SK-N-SH treated with all-trans-retinoic acid at 6 μM for 48 hours (cell line): ENCODE measurements around the gene ADGRL2.

Source experiments
- ATAC-seq: fragments of 200-7000 bp; cut with Tn5 transposase; 3 replicates; pipeline ENCODE4 v1.9.1; 2020; ENCODE audit warnings: mild to moderate bottlenecking, moderate library complexity
- ARNTL ChIP-seq: fragments of 450-650 bp; formaldehyde crosslinking; IDR thresholded peaks from 2 replicates; pipeline ENCODE4 v1.5.0; 2020; ENCODE audit warnings: low read depth, mild to moderate bottlenecking, moderate library complexity, borderline replicate concordance
- BACH2 ChIP-seq: fragments of 250-450 bp; sonication (Bioruptor Pico); IDR thresholded peaks from 2 replicates; pipeline ENCODE4 v1.9.0; 2021; ENCODE audit warnings: mild to moderate bottlenecking, borderline replicate concordance
- CSDC2 ChIP-seq: fragments of 250-450 bp; sonication (Bioruptor Pico); IDR thresholded peaks from 2 replicates; pipeline ENCODE4 v1.5.0; 2020; ENCODE audit warnings: mild to moderate bottlenecking, moderate library complexity
- ESRRG ChIP-seq: fragments of 250-450 bp; sonication (Bioruptor Pico); IDR thresholded peaks from 2 replicates; pipeline ENCODE4 v1.6.1; 2021; ENCODE audit warnings: mild to moderate bottlenecking
- GLIS3 ChIP-seq: fragments of 250-450 bp; sonication (Bioruptor Pico); IDR thresholded peaks from 2 replicates; pipeline ENCODE4 v1.5.0; 2020; ENCODE audit warnings: mild to moderate bottlenecking, moderate library complexity
- ISL1 ChIP-seq: fragments of 250-450 bp; sonication (Bioruptor Pico); IDR thresholded peaks from 2 replicates; pipeline ENCODE4 v2.1.2; 2022; ENCODE audit warnings: mild to moderate bottlenecking, moderate library complexity
- OSR1 ChIP-seq: fragments of 250-450 bp; sonication (Bioruptor Pico); IDR thresholded peaks from 2 replicates; pipeline ENCODE4 v1.8.0; 2022; ENCODE audit warnings: moderate library complexity, mild to moderate bottlenecking, inconsistent platforms
- PPARA ChIP-seq: fragments of 250-450 bp; sonication (Bioruptor Pico); IDR thresholded peaks from 2 replicates; pipeline ENCODE4 v1.5.0; 2020; ENCODE audit warnings: mild to moderate bottlenecking, borderline replicate concordance
- RARB ChIP-seq: fragments of 250-450 bp; sonication (Bioruptor Pico); IDR thresholded peaks from 2 replicates; pipeline ENCODE4 v1.8.0; 2021; ENCODE audit warnings: mild to moderate bottlenecking, moderate library complexity
- SNAI2 ChIP-seq: fragments of 250-450 bp; sonication (Bioruptor Pico); IDR thresholded peaks from 2 replicates; pipeline ENCODE4 v1.5.0; 2020; ENCODE audit warnings: mild to moderate bottlenecking, moderate library complexity
- TCF4 ChIP-seq: fragments of 250-450 bp; sonication (Bioruptor Pico); IDR thresholded peaks from 2 replicates; pipeline ENCODE4 v1.8.0; 2021; ENCODE audit warnings: mild to moderate bottlenecking, moderate library complexity, borderline replicate concordance
- TOX ChIP-seq: fragments of 250-450 bp; sonication (Bioruptor Pico); IDR thresholded peaks from 2 replicates; pipeline ENCODE4 v1.8.0; 2021; ENCODE audit warnings: mild to moderate bottlenecking, moderate library complexity, borderline replicate concordance
- ZC3H10 ChIP-seq: fragments of 250-450 bp; sonication (Bioruptor Pico); IDR thresholded peaks from 2 replicates; pipeline ENCODE4 v1.5.1; 2021; ENCODE audit warnings: mild to moderate bottlenecking, moderate library complexity
- ZFP3 ChIP-seq: fragments of 250-450 bp; sonication (Bioruptor Pico); IDR thresholded peaks from 2 replicates; pipeline ENCODE4 v1.5.0; 2020; ENCODE audit warnings: mild to moderate bottlenecking, moderate library complexity
- ZFP30 ChIP-seq: fragments of 450-650 bp; formaldehyde crosslinking; IDR thresholded peaks from 2 replicates; pipeline ENCODE4 v1.5.0; 2022; ENCODE audit warnings: mild to moderate bottlenecking, moderate library complexity
- ZNF565 ChIP-seq: fragments of 450-650 bp; formaldehyde crosslinking; conservative IDR thresholded peaks from 2 replicates; pipeline ENCODE4 v1.5.0; 2020; ENCODE audit warnings: low read depth, mild to moderate bottlenecking, moderate library complexity
- ZNF70 ChIP-seq: fragments of 450-650 bp; formaldehyde crosslinking; IDR thresholded peaks from 2 replicates; pipeline ENCODE4 v1.5.0; 2020; ENCODE audit warnings: mild to moderate bottlenecking, moderate library complexity
- ZNF8 ChIP-seq: fragments of 450-650 bp; formaldehyde crosslinking; IDR thresholded peaks from 2 replicates; pipeline ENCODE4 v1.5.0; 2020; ENCODE audit warnings: mild to moderate bottlenecking, moderate library complexity
- TF ChIP-seq, protein P1 (sequence below): fragments of 250-450 bp; sonication (Bioruptor Pico); IDR thresholded peaks from 2 replicates; pipeline ENCODE4 v1.5.1; 2020; ENCODE audit warnings: low read depth, mild to moderate bottlenecking, moderate library complexity
- TF ChIP-seq, protein P2 (sequence below): fragments of 250-450 bp; sonication (Bioruptor Pico); IDR thresholded peaks from 2 replicates; pipeline ENCODE4 v1.8.0; 2021; ENCODE audit warnings: low read depth, mild to moderate bottlenecking, moderate library complexity, borderline replicate concordance
- TF ChIP-seq, protein P3 (sequence below): fragments of 250-450 bp; sonication (Bioruptor Pico); IDR thresholded peaks from 2 replicates; pipeline ENCODE4 v1.5.0; 2020; ENCODE audit warnings: mild to moderate bottlenecking, moderate library complexity
- TF ChIP-seq, protein P4 (sequence below): fragments of 250-450 bp; sonication (Bioruptor Pico); IDR thresholded peaks from 2 replicates; pipeline ENCODE4 v1.8.0; 2020; ENCODE audit warnings: mild to moderate bottlenecking, moderate library complexity, borderline replicate concordance

ADGRL2 gene

DNA sequence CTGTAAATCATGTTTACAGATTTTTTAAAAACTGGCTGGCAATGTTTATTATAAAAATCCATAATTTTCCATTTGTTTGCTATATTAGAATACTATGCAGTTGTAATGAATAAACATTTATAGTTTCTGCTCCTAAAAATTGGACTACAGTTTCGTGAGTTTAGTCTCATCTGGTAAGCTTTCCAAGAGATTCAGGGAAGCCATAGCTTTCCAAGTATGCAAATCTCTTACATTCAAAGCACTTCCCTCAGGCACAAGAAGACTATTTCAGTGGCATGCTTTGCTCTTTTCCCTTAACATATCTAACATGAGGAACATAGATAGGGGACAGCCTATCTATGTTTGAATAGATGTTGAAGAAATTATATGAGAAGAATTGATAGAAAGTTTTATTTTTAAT is 77.2 kb downstream of the ADGRL2 start:
- no peak for TF ChIP-seq TCF4 (CRISPR knock-in tag)
- TF ChIP-seq ISL1 = no peak
- no peak for TF ChIP-seq GLIS3
- no peak for TF ChIP-seq BACH2 (CRISPR knock-in tag)
- TF ChIP-seq ZFP3 (CRISPR knock-in tag) = no peak
- TF ChIP-seq ZFP30 (CRISPR knock-in tag) = no peak
- no peak for TF ChIP-seq TOX (CRISPR knock-in tag)
- TF ChIP-seq ARNTL (CRISPR knock-in tag) = no peak
- TF ChIP-seq ZNF565 = no peak
- no peak for TF ChIP-seq OSR1
- TF ChIP-seq, protein P1, sequence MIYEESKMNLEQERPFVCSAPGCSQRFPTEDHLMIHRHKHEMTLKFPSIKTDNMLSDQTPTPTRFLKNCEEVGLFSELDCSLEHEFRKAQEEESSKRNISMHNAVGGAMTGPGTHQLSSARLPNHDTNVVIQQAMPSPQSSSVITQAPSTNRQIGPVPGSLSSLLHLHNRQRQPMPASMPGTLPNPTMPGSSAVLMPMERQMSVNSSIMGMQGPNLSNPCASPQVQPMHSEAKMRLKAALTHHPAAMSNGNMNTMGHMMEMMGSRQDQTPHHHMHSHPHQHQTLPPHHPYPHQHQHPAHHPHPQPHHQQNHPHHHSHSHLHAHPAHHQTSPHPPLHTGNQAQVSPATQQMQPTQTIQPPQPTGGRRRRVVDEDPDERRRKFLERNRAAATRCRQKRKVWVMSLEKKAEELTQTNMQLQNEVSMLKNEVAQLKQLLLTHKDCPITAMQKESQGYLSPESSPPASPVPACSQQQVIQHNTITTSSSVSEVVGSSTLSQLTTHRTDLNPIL = no peak
- no peak for TF ChIP-seq ZNF8 (CRISPR knock-in tag)
- TF ChIP-seq, protein P2, sequence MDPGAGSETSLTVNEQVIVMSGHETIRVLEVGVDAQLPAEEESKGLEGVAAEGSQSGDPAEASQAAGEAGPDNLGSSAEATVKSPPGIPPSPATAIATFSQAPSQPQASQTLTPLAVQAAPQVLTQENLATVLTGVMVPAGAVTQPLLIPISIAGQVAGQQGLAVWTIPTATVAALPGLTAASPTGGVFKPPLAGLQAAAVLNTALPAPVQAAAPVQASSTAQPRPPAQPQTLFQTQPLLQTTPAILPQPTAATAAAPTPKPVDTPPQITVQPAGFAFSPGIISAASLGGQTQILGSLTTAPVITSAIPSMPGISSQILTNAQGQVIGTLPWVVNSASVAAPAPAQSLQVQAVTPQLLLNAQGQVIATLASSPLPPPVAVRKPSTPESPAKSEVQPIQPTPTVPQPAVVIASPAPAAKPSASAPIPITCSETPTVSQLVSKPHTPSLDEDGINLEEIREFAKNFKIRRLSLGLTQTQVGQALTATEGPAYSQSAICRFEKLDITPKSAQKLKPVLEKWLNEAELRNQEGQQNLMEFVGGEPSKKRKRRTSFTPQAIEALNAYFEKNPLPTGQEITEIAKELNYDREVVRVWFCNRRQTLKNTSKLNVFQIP = no peak
- TF ChIP-seq, protein P3, sequence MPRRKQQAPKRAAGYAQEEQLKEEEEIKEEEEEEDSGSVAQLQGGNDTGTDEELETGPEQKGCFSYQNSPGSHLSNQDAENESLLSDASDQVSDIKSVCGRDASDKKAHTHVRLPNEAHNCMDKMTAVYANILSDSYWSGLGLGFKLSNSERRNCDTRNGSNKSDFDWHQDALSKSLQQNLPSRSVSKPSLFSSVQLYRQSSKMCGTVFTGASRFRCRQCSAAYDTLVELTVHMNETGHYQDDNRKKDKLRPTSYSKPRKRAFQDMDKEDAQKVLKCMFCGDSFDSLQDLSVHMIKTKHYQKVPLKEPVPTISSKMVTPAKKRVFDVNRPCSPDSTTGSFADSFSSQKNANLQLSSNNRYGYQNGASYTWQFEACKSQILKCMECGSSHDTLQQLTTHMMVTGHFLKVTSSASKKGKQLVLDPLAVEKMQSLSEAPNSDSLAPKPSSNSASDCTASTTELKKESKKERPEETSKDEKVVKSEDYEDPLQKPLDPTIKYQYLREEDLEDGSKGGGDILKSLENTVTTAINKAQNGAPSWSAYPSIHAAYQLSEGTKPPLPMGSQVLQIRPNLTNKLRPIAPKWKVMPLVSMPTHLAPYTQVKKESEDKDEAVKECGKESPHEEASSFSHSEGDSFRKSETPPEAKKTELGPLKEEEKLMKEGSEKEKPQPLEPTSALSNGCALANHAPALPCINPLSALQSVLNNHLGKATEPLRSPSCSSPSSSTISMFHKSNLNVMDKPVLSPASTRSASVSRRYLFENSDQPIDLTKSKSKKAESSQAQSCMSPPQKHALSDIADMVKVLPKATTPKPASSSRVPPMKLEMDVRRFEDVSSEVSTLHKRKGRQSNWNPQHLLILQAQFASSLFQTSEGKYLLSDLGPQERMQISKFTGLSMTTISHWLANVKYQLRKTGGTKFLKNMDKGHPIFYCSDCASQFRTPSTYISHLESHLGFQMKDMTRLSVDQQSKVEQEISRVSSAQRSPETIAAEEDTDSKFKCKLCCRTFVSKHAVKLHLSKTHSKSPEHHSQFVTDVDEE (CRISPR knock-in tag) = no peak
- TF ChIP-seq CSDC2 (CRISPR knock-in tag) = no peak
- no peak for TF ChIP-seq ZNF70 (CRISPR knock-in tag)
- no peak for TF ChIP-seq PPARA
- no peak for TF ChIP-seq ESRRG
- TF ChIP-seq RARB = no peak
- no peak for TF ChIP-seq ZC3H10 (CRISPR knock-in tag)
- ATAC-seq = no peak

DNA sequence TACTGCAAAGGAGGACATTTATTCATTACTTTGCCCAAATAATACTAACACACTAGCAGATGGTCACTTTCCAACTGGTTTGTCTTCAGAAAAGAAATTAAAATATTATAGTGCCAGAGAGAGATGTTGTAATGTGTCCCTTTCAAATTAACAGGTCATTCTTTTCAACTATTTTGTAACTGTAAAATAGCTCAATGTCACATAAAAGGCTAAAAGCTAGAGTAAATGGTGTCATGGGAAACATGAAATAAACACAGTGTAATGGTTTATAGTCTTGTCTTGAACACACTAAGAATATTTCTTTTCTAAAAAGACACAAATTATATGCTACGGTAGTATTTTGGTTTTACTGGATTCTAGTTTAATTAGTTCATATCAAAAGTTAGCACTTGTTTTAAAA is 77.8 kb downstream of the ADGRL2 start:
- no peak for TF ChIP-seq ESRRG
- TF ChIP-seq ZNF565 = no peak
- TF ChIP-seq, protein P1 = no peak
- no peak for TF ChIP-seq PPARA
- TF ChIP-seq, protein P2 = no peak
- TF ChIP-seq SNAI2 = no peak
- TF ChIP-seq, protein P3 (CRISPR knock-in tag) = no peak
- TF ChIP-seq RARB = no peak
- no peak for TF ChIP-seq ZNF8 (CRISPR knock-in tag)
- no peak for ATAC-seq

DNA sequence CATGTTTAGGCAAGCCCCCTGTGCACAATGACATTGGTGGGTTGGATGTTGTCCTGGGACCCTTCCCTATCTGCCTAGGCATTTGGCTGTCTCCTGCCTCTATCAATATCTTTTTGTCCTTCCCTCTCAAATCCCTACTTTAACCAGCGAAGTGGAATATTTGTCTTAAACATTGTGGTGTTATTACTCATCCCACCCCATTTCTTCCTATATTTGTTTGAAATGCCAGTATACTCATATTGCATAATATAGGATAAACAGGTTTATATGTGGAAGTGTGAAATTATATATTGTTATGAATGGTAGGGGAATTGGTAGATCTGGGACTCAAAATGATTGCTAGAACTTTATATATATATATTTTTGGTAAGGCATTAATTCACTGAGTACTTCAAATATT is 80.0 kb downstream of the ADGRL2 start:
- no peak for ATAC-seq

More for the DNA sequence above, 80.0 kb downstream of the ADGRL2 start:
- TF ChIP-seq, protein P4, sequence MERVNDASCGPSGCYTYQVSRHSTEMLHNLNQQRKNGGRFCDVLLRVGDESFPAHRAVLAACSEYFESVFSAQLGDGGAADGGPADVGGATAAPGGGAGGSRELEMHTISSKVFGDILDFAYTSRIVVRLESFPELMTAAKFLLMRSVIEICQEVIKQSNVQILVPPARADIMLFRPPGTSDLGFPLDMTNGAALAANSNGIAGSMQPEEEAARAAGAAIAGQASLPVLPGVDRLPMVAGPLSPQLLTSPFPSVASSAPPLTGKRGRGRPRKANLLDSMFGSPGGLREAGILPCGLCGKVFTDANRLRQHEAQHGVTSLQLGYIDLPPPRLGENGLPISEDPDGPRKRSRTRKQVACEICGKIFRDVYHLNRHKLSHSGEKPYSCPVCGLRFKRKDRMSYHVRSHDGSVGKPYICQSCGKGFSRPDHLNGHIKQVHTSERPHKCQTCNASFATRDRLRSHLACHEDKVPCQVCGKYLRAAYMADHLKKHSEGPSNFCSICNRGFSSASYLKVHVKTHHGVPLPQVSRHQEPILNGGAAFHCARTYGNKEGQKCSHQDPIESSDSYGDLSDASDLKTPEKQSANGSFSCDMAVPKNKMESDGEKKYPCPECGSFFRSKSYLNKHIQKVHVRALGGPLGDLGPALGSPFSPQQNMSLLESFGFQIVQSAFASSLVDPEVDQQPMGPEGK (CRISPR knock-in tag) = no peak
- TF ChIP-seq ZNF8 (CRISPR knock-in tag) (no peak), GLIS3 (no peak), CSDC2 (CRISPR knock-in tag) (no peak), ZFP3 (CRISPR knock-in tag) (no peak), OSR1 (no peak)
- TF ChIP-seq, protein P3 (CRISPR knock-in tag) = no peak
